CD4-positive, alpha-beta T cell treated with Interleukin-21 for 1 hour (primary cell): ENCODE results near the gene SNRK.
"Not testable (repeated sequence)": the region's sequence is repeated elsewhere in the genome, so short reads cannot be mapped to it uniquely, and the experiment has no call there.

ENCODE experiments used
- DNase-seq: peaks from one replicate; pipeline ENCODE4 v3.0.0-alpha.2; 2020

Gene SNRK

GRCh38 chr3:43348852-43349574 lies 62.7 kb downstream of the SNRK start:
- no peak for DNase-seq

GRCh38 chr3:43349716-43350115 lies 63.4 kb downstream of the SNRK start:
- DNase-seq: no peak

GRCh38 chr3:43353393-43353792 lies 67.1 kb downstream of the SNRK start:
- no peak for DNase-seq

- DNase-seq: no peak
Measured at GRCh38 chr3:43353923-43354670, 67.8 kb downstream of the SNRK start.

DNA sequence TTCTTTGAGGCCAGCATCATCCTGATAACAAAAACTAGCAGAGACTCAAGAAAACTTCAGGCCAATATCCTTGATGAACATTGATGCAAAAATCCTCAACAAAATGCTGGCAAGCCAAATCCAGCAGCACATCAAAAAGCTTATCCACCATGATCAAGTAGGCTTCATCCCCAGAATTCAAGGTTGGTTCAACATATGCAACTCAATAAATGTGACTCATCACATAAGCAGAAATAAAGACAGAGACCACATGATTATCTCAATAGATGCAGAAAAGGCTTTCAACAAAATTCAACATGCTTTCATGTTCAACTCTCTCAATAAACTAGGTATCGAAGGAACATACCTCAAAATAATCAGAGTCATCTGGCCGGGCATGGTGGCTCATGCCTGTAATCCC lies 69.7 kb downstream of the SNRK start:
- not testable (repeated sequence) for DNase-seq

DNA sequence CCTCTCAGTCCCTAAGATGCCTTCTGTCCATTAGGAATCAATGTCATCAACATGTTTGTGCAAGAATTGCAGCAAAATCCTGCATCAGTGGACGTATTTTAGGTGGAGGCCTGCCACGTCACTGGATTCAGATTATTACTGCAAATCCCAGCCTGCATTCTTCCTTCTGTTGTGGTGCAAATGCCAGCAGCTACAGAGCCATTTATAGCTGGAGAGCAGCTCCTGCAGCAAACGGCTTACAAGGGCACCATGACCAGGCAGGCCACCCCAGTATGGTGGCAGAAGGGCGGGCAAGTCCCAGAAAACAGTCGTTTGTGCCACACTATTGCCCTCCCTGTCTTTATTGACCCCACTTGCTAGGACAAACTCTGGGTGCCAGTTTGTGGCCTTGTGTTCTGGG lies 74.7 kb downstream of the SNRK start:
- DNase-seq: no peak

- DNase-seq: no peak
Measured at GRCh38 chr3:43362183-43362582, 75.8 kb downstream of the SNRK start.

- no peak for DNase-seq
Measured at GRCh38 chr3:43362961-43363360, 76.6 kb downstream of the SNRK start.

DNA sequence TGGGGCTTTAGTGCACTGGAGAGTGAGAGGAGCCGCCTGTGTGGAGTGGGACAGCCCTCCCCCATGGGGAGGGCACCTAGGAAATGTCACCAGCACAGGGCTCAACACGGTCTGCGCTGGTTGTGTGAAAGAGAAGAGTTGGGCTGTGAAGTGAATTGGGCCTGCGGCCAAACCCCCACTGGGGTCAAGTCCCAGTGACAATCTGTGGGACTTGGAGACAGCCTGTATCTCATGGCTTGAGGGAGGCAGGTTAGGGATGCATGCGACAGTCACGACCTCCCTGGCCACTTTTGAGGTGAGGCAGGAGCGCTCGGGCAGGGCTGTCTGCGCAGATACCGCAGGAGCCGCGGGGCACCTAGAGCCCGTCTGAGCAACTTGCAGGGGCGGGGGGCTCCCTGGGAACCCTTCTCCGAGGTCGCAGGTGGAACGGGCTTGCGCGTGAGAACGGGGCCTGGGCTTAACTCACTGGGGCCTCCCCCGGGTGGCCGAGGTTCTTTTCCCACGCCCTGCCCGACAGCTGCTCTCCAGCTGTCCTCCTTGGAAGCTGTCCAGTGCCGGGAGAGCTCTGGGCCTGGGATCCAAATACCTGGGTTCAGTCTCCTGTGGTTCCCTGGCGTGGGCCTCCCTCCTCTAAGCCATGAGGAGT lies 77.4 kb downstream of the SNRK start:
- no peak for DNase-seq

DNA sequence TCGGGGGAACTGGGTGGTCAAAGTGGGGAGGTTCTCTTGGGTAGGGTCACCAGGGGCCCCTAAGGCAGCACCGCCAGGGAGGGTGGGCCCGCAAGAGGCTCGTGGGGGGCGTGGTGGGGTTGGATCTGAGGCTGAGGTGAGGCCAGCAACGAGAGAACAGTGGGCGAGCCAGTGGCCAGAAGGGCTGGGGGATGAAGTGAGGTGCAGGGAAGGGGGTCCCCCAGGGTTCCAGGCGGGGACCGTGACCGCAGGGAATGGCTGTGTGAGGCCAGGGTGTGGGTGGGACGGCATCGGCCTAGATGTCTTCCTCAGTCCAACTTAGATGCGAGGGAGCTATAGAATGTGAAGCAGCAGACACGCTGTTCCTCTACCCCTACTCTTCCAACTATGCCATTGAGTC lies 78.2 kb downstream of the SNRK start:
- DNase-seq: no peak

DNA sequence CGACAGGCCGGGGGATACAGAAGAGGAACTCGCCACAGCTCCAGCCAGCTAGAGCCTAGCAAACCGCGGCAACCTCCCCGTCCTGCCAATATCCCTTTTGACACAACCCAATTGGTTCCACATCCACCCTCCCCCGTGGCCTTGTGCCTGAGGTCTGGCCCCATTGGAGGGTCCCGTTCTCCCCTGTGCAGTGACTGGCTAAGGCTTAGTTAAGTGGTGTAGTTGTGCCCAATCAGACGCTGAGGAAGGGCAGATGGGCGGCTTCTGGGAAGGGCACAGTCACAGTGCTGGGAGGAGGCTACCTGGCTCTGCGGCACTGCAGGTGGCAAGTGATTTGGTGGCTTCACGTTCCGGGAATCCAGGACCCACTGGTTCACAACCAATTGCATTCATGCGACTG lies 78.6 kb downstream of the SNRK start:
- DNase-seq: no peak

- no peak for DNase-seq
Measured at GRCh38 chr3:43365601-43366305, 79.4 kb downstream of the SNRK start.

GRCh38 chr3:43366481-43366880 lies 80.1 kb downstream of the SNRK start:
- DNase-seq: no peak

- no peak for DNase-seq
Measured at GRCh38 chr3:43366885-43367284, 80.5 kb downstream of the SNRK start.

DNA sequence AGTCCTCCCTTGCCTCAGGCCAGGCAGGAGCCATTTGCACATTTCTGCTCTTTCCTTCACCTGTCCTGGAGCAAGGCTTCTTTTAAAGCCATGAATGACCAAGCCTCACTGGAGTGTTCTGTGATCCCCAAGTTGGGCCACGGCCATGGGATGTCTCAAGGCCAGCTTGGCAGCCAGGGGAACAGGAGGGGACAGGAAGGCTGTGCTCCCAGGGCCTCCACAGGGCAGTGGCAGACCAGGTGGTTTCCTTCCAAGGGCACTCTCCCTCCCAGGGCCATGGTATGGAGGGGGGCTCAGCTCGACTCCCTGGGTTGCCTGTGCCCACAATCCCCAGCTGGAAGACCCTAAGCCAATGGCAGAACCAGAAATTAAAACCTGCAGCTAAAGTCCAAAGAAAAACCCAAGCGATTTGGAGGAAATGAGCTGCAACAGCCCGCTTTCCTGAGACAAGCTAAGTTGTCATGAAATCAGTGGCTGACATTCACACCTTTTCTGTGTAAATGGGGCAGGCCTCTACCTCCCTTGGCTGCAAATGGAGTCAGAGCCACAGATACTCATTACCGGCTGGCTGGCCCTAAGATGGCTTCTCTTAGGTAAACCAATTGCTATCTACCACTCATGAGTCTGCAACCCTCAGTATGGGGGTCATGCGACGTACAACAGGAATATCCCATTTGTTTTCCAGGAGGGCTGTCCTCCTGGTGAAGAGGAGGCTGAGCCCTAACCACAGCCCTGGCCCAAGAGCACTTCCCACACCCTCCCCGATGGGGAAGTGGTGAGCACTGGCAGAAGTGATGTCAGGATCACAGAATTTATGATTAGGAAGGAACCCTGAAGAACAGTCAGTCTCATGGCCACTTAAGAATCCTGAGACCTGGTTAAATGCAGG lies 83.3 kb downstream of the SNRK start:
- DNase-seq: no peak

DNA sequence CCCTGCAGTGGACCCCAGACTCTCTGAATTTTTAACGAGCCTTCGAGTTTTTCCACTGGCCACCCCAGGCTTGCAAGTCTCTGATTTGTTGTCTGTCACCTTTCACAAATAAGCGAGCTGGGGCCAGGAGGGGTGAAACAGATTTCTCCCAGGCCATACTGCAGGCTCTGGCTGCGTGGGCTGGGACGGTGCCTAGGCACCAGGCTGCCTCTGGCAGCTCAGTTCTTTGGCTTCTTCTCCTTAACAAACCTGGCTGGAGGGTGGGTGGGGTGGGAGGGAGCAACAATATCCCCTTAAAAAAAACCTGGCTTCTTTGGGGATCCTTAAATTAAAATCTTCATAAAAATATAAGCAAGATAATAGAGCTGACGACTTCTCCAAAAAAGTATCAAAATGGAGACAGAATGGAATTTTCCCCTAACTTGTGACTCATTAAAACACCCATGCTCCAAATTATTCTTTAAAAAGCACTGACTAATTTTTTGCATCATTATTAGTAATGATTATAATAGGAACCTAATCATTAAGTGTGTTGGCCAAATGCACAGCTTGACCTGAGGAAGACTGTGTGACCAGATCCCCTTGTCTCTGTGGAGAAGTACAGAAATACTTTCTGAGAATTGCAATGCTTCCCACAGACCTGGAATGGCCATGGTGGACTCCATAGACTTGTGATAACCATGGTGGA lies 84.1 kb downstream of the SNRK start:
- no peak for DNase-seq

DNA sequence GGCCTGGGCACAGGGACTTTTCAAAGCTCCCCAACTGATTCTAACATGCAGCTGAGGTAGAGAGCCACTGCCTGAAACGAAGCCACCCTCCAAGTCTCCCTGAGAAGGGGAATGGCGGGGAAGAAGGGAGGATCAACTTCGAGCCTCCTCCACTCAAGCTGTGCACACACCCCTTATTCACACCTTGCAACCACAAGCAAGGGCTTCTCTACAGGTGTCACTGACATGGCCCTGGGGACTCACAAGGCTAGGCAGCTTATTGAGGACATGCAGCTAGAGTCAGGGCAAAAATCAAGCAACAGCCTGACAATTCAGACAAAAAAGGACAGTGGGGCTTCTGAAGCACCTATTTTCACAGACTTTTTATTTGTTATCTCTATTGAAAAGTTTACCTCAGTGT lies 85.2 kb downstream of the SNRK start:
- peak; percentile 9 for DNase-seq

GRCh38 chr3:43372007-43372740 lies 85.8 kb downstream of the SNRK start:
- DNase-seq: no peak

DNA sequence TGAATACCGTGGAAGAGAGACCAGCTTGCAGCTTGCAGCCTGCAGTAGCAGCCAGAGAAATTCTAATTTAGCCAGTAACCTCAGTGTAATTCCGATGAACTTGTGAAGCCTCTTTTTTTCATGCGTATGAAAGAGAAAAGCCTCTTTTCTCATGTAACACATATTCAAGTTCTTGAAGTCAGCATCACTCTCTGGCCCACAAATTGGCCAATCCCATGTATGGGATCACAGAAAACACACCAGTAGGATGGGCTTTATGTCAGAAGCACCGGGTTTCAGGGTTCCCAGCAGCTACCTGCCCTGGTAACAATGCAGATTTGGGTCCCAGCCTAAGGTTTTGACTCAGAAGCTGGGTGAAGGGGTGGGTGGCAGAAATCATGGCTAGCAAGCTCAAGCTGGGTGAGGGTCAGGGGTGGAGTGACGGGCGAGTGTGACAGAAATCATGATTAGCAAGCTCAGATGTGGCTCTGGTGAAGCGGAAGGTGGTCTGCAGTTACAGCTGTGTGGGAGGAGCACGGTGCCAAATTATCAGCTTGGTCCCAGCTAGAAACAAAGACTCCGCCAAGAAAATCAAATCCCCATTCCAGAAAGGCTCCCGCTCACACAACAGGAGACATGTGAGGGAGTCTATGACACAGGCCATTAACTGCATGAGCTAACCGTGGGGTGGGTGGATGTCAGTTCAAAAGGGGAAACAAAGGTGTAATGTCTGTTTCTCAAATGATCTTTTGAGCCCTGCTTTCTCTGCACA lies 86.6 kb downstream of the SNRK start:
- DNase-seq: no peak

GRCh38 chr3:43373560-43373928 lies 87.2 kb downstream of the SNRK start:
- no peak for DNase-seq
